ENCODE measurements around the gene USP40.
"Not testable (repeated sequence)": the region's sequence is repeated elsewhere in the genome, so short reads cannot be mapped to it uniquely, and the experiment has no call there.

Gene USP40

GRCh38 chr2:233577341-233577740, 10.8 kb upstream of the USP40 start:
- not testable (repeated sequence) for H3K4me2 ChIP-seq (ENCODE audit: low read depth, low read length, poor library complexity, severe bottlenecking); H3K9me2 ChIP-seq (replicated peaks; ENCODE audit: low read depth, low read length); H3K4me3 ChIP-seq (ENCODE audit: low read length, poor library complexity, severe bottlenecking); H4K20me1 ChIP-seq (ENCODE audit: insufficient read depth, low read length, poor library complexity, severe bottlenecking); H3F3A ChIP-seq (ENCODE audit: low read depth); H3K9ac ChIP-seq (ENCODE audit: low read depth, low read length, poor library complexity, severe bottlenecking); H3K27me3 ChIP-seq (ENCODE audit: insufficient read depth, low read length, poor library complexity, severe bottlenecking); H3K4me1 ChIP-seq (ENCODE audit: insufficient read depth, low read length, poor library complexity, severe bottlenecking); H3K36me3 ChIP-seq (ENCODE audit: insufficient read depth, low read length); H3K9me3 ChIP-seq (ENCODE audit: insufficient read depth, low read depth, low read length); H2AFZ ChIP-seq (ENCODE audit: low read length); H3K79me2 ChIP-seq (ENCODE audit: insufficient read depth, low read length)

- Histone ChIP-seq H3K4me2 (ENCODE audit: low read depth, low read length, poor library complexity, severe bottlenecking) (no peak overlapping the region), H2AFZ (ENCODE audit: low read length) (no peak overlapping the region), H4K20me1 (ENCODE audit: insufficient read depth, low read length, poor library complexity, severe bottlenecking) (no peaks in the 10 kb centered on the region), H3K4me3 (ENCODE audit: low read length, poor library complexity, severe bottlenecking) (no peak overlapping the region), H3K4me1 (ENCODE audit: insufficient read depth, low read length, poor library complexity, severe bottlenecking) (no peaks in the 10 kb centered on the region), H3K36me3 (ENCODE audit: insufficient read depth, low read length) (no peaks in the 10 kb centered on the region), H3K9ac (ENCODE audit: low read depth, low read length, poor library complexity, severe bottlenecking) (no peak overlapping the region), H3F3A (ENCODE audit: low read depth) (no peaks in the 10 kb centered on the region), H3K27me3 (ENCODE audit: insufficient read depth, low read length, poor library complexity, severe bottlenecking) (no peaks in the 10 kb centered on the region), H3K9me2 (replicated peaks; ENCODE audit: low read depth, low read length) (no peaks in the 10 kb centered on the region), H3K79me2 (ENCODE audit: insufficient read depth, low read length) (no peaks in the 10 kb centered on the region), H3K9me3 (ENCODE audit: insufficient read depth, low read depth, low read length) (no peaks in the 10 kb centered on the region)
- TF ChIP-seq EZH2phosphoT487 (IDR thresholded peaks at IDR 0.05; ENCODE audit: borderline replicate concordance): no peak
- TF ChIP-seq CTCF (conservative IDR thresholded peaks at IDR 0.05; ENCODE audit: low read length): no peak
Observed at GRCh38 chr2:233572468-233572867, 5.9 kb upstream of the USP40 start.

- no peak overlapping the region for H3K4me3 ChIP-seq (ENCODE audit: low read length, poor library complexity, severe bottlenecking)
- no peaks in the 10 kb centered on the region for H3K27me3 ChIP-seq (ENCODE audit: insufficient read depth, low read length, poor library complexity, severe bottlenecking)
- no peaks in the 10 kb centered on the region for H3F3A ChIP-seq (ENCODE audit: low read depth)
- TF ChIP-seq EZH2phosphoT487 (IDR thresholded peaks at IDR 0.05; ENCODE audit: borderline replicate concordance) (no peak), CTCF (conservative IDR thresholded peaks at IDR 0.05; ENCODE audit: low read length) (no peak)
- H3K9me2 ChIP-seq (replicated peaks; ENCODE audit: low read depth, low read length): no peaks in the 10 kb centered on the region
- H3K4me1 ChIP-seq (ENCODE audit: insufficient read depth, low read length, poor library complexity, severe bottlenecking): no peaks in the 10 kb centered on the region
- H3K79me2 ChIP-seq (ENCODE audit: insufficient read depth, low read length): no peaks in the 10 kb centered on the region
- no peaks in the 10 kb centered on the region for H4K20me1 ChIP-seq (ENCODE audit: insufficient read depth, low read length, poor library complexity, severe bottlenecking)
- no peak overlapping the region for H3K9ac ChIP-seq (ENCODE audit: low read depth, low read length, poor library complexity, severe bottlenecking)
- H3K36me3 ChIP-seq (ENCODE audit: insufficient read depth, low read length): no peaks in the 10 kb centered on the region
- no peaks in the 10 kb centered on the region for H3K9me3 ChIP-seq (ENCODE audit: insufficient read depth, low read depth, low read length)
- no peak overlapping the region for H2AFZ ChIP-seq (ENCODE audit: low read length)
- no peak overlapping the region for H3K4me2 ChIP-seq (ENCODE audit: low read depth, low read length, poor library complexity, severe bottlenecking)
Observed at GRCh38 chr2:233571462-233571861, 4.9 kb upstream of the USP40 start.

- Histone ChIP-seq H3K9me2 (replicated peaks; ENCODE audit: low read depth, low read length) (no peaks in the 10 kb centered on the region), H4K20me1 (ENCODE audit: insufficient read depth, low read length, poor library complexity, severe bottlenecking) (no peaks in the 10 kb centered on the region), H3K9me3 (ENCODE audit: insufficient read depth, low read depth, low read length) (no peaks in the 10 kb centered on the region), H3K36me3 (ENCODE audit: insufficient read depth, low read length) (no peaks in the 10 kb centered on the region), H3K4me3 (ENCODE audit: low read length, poor library complexity, severe bottlenecking) (no peak overlapping the region), H3F3A (ENCODE audit: low read depth) (no peaks in the 10 kb centered on the region), H3K79me2 (ENCODE audit: insufficient read depth, low read length) (peaks cover 4% of the 10 kb centered on the region), H3K4me2 (ENCODE audit: low read depth, low read length, poor library complexity, severe bottlenecking) (no peak overlapping the region), H3K27me3 (ENCODE audit: insufficient read depth, low read length, poor library complexity, severe bottlenecking) (no peaks in the 10 kb centered on the region), H3K4me1 (ENCODE audit: insufficient read depth, low read length, poor library complexity, severe bottlenecking) (no peaks in the 10 kb centered on the region), H2AFZ (ENCODE audit: low read length) (no peak overlapping the region), H3K9ac (ENCODE audit: low read depth, low read length, poor library complexity, severe bottlenecking) (no peak overlapping the region)
- TF ChIP-seq CTCF (conservative IDR thresholded peaks at IDR 0.05; ENCODE audit: low read length): no peak
- TF ChIP-seq EZH2phosphoT487 (IDR thresholded peaks at IDR 0.05; ENCODE audit: borderline replicate concordance): no peak
Observed at GRCh38 chr2:233571001-233571400, 4.4 kb upstream of the USP40 start.

Measured in Loucy (cell line).